MV-4-11 (cell line): Measurements from ENCODE around the gene GREB1.

Experiments used
- DNase-seq: peaks from one replicate; lab custom pipeline; 2025; lab: John Stamatoyannopoulos, UW

Gene GREB1

DNA sequence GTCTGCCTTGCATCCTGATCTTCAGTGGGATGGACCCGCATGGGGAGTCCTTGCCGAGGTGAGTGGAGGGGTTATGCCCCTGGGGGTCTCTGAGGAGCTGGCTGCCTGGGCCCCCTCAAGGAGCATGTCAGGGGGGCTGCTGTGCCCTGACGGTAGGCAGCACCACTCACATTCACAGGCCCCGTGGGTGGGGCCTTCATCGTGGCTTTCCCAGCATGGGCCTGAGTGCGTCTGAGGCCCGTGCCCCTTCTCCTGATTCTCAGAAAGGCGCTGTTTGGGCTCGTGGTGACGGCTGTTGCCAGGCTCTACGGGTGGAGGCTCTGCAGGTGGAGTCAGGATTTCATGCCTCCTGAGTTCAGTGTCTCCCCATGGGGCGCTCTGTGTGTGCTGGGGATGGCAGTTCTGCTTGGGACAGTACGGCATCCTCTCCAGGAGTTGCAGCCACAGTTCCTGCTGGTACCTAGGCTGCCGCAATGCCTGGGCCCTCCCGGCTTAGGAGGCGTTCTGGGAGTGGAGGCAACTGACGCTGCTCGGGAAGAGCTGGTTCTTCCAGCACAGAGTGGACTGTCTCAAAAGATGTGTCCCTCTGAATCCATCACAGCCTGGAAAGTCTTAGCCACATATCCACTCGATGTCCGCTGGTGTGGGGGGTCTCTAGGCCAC lies 78.8 kb downstream of the GREB1 start:
- no peak for DNase-seq

DNA sequence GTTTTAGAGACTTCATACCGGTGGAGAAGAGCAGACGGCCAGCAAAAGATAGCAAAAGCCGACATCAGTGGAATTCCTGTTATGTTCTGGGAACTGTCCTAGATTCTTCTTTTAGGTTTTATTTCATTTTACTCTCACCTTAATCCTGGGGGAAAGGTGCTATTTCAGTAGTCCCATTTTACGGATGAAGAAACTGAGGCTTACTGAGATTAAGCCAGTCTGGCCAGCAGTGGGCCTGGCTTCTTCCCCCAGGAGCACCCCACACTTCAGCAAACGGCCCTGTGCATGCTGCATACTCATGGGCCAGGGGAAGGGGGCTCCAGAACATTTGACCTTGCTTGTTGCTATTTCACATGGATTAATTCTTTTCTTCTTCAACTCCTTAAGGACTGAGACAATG lies 79.5 kb downstream of the GREB1 start:
- no peak for DNase-seq

DNA sequence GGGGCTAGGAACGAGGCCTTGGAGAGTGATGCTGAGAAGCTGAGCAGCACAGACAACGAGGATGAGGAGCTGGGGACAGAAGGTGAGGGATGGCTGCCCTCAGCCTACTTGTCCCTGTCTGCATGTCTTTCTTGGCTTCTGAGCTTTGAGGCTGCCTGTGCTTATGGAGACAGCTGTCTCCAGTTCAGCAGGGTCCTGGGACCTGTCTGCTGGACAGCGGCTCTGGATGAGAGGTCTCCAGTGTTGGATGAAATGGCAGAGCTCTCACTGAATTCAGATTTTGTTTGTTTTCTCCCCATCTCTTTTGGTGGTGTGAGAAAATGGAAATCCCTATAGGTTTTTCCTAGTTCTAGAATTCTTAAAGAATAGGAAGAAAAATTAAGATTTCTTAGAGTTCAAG lies 81.4 kb downstream of the GREB1 start:
- no peak for DNase-seq

DNA sequence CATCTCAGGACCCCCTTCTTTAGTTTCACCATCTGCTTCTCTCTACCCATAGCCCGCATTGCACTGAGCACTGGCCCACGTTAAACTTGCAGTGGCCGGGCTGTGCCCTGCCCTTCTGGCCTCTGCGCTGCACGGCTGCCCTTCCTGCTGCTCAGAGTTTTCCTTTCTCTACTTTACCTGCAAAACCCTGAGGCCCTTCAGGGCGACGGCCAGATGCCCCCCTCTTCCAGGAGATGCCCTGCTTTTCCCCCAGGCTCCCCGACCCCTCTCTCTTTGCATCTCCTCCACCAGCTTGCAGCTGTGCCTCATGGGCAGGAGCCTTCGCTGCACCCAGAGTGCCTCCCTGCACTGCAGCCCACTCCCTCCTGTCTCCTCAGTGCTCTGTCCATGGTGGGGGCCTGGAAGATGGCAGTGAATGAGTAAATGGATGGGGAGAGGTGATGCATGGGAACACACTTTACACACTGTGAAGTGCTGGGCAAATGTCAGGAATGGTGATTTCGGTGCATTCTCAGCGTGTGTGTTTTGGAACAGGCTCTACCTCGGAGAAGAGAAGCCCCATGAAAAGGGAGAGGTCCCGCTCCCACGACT lies 82.3 kb downstream of the GREB1 start:
- DNase-seq: no peak

DNA sequence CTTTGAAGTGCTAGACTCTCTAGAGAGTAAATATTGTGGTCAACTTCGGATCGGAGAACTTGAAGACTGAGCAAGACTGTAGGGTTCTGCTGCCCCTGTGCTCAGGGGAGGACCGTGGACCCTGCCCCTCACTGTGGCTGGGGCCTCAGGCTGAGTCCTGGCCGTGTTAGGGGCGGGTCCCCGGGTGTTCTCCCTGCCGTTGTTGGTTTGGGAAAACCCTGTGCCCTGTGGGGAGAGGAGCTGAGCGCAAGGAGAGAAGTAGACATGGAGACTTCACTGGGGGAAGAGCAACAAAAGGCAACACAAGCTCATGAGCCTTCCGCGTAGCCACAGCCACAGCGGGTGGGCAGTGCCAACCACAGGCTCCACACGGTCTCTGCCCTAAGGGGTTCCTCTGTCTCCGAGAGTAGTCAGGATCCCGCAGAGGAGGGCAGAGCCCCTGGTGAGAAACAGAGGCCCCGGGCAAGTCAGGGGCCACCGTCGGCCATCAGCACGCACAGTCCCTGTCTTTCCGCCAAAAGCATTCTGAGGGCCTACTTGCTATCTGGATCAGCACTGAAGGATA lies 83.1 kb downstream of the GREB1 start:
- no peak for DNase-seq

DNA sequence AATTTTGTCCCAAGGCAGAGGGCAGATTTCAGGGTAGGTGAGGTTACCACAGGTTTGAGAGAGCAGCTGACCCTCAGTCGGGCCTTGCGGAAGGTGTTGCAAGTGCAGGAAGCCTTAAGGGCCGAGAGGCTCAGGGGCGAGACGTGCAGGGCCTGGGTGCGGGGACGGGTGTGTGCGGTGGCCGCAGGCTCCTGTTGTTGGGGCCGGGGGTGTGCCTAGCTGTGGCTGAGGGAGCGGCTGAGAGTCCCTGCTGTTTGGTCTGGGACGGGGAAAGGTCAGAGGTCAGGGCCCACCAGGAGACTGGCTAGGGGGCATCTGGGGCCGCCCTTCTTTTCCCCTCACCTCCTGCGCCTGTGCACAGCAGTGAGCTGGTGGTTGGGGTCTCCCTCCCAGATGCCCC lies 83.7 kb downstream of the GREB1 start:
- no peak for DNase-seq

DNA sequence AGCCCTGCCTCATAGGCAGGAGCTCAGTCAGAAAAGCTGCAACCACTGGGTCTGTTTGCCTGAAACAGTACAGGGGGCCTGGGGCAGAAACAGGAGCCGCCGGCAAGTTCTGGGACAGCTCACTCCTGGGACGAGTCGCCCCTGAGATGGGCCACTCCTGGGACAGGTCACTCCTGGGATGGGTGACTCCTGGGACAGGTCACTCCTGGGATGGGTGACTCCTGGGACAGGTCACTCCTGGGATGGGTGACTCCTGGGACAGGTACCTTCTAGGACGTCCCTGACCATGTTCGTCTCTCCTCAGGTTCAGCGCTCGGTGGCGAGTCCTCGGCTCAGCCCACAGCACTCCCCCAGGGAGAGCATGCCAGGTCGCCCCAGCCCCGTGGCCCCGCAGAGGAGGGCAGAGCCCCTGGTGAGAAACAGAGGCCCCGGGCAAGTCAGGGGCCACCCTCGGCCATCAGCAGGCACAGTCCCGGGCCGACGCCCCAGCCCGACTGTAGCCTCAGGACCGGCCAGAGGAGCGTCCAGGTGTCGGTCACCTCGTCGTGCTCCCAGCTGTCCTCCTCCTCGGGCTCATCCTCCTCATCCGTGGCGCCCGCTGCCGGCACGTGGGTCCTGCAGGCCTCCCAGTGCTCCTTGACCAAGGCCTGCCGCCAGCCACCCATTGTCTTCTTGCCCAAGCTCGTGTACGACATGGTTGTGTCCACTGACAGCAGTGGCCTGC lies 84.3 kb downstream of the GREB1 start:
- no peak for DNase-seq

DNA sequence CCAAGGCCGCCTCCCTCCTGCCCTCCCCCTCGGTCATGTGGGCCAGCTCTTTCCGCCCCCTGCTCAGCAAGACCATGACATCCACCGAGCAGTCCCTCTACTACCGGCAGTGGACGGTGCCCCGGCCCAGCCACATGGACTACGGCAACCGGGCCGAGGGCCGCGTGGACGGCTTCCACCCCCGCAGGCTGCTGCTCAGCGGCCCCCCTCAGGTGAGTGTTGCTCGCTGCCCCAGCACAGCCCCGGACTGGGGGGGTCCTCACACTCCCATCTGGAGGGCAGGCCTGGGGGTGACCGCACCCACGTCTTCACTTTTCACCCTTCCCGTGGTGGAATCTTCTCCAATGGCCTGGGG lies 84.8 kb downstream of the GREB1 start:
- DNase-seq: no peak

DNA sequence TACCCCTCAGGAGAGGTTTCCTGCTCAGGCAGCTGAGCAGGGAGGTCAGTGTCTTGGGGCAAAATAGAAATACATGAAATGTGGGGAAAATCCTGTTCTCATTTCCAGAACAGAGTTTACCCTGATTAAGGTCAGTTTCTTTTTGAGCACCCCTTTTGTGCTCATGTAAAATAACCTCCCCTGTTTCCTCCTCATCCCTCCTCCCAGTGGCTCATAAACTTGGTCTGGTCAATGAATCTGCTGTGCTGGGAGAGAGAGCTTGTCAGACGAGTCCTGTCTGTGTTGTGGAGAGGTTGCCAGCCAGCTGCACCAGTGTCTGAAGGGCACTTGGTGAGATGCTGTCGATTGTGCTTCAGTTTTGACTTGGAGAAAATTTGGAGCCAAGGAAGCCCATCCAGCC lies 87.6 kb downstream of the GREB1 start:
- DNase-seq: no peak

DNA sequence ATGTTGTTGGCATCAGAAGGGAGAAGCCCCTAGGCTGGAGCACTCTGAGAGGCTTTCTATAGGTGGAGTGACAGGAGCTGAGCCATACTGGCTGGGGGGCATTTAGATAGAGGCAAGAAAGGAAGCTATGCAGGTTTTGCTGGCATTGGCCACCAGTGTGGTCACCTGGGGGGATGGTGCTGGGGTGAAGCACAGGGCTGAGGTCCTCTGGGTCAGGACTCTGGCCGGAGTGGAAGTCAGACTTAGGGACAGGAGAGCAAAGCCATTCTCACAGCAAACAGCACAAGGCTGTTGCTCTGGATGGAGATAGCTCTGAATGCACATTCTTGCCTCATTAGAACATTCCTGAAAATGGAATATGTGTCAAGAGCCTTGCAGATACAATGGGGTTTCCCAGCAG lies 88.8 kb downstream of the GREB1 start:
- no peak for DNase-seq

DNA sequence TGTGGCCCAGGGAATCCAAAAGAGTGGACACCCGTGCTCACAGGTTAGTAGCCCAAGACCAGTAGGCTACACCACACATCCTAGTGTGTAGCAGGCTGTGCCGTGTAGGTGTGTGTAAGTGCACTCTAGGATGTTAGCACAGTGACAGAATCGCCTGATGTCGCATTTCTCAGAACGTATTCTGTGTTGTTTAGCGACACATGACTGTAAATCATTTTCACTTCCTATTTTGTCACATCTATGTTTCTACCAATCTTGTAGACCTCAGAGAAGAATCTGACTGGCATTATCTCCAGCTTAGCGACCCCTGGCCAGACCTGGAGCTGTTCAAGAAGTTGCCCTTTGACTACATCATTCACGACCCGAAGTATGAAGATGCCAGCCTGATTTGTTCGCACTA lies 91.0 kb downstream of the GREB1 start:
- DNase-seq: peak; percentile 65

DNA sequence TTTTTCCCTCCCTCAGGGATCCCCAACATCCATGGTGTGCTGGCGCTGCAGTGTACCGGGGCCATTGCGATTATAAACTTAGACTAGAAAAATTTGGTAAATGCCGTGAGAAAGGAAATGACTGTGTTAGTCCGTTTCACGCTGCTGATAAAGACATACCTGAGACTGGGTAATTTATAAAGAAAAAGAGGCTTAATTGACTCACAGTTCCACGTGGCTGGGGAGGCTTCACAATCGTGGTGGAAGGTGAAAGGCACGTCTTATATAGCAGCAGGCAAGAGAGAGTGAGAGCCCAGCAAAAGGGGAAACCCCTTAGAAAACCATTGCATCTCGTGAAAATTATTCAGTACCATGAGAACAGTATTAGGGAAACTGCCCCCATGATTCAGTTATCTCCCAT lies 91.8 kb downstream of the GREB1 start:
- DNase-seq: no peak

DNA sequence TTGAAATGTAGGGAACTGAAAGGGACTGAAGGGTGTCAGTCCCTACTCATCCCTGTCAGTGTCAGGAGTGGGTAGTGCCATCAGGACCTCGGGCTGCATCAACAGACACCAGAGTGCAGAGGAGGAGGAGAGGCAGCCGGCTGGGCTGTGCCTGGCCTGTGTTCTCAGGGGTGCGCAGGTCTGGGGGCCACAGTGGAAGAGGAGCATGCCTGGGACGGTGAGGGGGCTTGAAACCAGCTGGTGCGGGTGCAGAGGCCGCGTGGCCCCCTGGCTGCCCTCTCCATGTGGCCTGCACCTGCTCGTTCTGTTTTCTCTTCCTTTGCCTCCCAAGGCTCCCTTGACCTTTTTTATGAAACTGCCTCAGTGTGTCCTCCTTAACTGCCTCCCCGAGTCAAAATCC lies 94.8 kb downstream of the GREB1 start:
- DNase-seq: no peak

DNA sequence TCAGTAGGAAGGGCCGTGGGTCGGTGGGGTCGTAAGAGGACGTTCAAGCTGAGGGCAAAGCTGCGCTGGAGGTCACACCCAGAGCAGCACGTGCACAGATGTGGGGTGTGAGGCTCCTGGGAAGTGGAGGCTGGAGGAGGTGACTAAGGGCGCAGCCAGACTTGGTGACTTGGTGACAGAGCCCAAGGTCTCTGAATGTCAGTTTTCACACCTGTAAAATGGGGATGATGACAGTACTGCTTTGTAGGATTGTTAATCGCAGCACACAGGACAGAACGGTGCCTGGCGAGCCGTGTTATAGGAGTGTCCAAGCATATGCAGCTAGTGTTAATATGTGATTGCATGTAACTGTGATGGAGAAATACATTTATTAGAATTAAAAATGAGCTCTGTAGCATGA lies 95.4 kb downstream of the GREB1 start:
- DNase-seq: no peak

DNA sequence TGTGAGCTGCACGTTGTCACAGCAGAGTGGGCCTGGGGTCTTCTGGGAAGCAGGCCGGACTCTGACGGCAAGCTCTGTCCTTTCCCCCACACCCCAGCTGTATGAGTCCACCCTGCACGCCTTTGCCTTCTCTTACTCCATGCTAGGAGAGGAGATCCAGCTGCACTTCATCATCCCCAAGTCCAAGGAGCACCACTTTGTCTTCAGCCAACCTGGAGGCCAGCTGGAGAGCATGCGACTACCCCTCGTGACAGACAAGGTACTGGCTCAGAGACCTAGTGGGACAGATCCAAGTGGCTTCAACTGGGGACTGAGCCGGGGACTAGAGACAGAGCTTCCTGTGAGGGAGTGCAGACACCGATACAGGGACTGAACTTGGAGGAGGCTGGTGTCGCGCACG lies 96.0 kb downstream of the GREB1 start:
- no peak for DNase-seq

DNA sequence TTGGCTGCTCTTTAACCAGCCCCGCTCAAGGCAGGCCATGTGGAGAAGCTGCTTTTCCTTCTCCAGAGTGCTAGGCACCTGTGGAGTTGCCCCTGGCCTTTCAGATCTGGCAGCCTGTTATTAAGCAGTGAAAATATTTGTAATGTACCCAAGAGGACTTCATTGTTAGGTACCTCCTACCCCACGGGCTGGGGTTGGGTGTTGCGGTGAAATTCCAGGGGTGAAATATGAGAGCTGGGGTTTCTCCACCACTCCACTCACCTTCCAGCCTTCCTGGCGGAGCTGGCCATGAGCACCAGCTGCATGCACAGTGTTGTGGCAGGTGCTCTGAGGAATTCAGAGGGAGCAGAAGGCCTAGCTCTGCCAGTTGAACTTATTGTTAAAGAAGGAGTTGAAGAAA lies 97.0 kb downstream of the GREB1 start:
- DNase-seq: no peak

DNA sequence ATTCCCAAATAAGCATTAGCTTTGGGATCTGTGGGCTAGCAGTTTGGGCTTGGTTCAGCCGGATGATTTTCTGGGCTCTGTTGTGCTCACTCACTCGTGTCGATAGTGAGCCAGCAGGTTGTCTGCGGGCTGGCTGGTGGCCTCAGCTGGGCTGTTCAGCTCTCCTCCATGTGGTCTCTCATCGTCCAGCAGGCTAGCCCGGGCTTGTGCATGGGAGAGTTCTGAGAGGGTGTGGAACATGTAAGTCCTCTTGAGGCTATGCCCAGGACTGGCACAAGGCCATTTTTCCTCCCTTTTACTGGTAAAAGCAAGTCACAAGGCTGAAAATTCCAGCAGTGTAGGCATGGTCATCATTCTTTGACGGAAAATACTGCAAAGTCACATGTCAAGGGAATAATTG lies 97.6 kb downstream of the GREB1 start:
- DNase-seq: no peak

DNA sequence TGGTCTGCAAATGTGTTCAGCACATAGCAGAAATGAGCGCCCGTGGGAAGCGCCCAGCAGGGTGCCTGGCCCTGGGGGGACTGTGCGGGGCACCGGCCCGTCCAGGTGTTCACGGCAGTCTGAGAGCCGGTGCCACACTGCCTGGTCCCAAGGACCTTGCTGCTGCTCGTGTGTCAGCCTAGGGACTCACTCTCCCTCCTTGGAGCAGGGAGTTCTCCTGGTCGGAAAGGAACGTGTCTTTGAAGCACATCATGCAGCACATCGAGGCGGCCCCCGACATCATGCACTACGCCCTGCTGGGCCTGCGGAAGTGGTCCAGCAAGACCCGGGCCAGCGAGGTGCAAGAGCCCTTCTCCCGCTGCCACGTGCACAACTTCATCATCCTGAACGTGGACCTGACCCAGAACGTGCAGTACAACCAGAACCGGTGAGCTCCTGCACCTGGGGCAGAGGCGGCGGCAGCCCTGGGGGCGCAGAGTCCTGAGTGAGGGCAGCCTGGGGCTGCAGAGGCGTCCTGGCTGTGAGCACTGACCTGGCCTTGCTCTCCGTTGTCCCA lies 100.2 kb downstream of the GREB1 start:
- no peak for DNase-seq

DNA sequence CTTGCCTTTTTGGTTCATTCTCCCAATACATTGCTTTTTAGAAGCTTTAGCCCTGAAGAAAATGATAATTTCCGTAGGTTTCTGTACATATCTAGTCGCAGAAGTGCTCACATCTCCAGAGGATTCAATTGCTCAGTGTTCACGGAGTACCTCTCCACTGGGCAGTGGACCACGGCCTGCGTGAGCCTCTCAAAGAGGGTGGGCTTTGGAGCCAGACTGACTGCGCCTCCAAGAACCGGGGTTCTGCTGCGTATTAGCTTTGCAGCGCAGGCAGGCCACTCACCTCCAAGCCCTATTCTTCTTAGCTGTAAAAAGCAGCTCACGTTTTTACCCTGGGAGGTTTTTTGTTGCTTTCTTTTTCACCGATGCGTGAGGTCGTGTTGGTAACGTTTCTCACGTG lies 100.7 kb downstream of the GREB1 start:
- DNase-seq: no peak

DNA sequence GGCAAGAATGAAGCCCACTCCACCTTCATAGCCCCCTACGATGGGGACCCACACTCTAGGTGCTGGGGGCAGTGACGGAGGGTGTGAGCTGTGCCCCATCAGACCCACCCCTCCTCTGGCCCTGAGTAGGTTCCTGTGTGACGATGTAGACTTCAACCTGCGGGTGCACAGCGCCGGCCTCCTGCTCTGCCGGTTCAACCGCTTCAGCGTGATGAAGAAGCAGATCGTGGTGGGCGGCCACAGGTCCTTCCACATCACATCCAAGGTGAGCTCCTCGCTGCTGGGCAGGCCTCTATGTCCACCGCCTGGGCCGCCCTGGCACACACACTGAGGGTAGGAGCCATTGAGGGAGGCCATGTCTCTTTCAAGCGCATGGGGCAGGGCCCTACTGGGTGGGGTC lies 101.3 kb downstream of the GREB1 start:
- DNase-seq: no peak

DNA sequence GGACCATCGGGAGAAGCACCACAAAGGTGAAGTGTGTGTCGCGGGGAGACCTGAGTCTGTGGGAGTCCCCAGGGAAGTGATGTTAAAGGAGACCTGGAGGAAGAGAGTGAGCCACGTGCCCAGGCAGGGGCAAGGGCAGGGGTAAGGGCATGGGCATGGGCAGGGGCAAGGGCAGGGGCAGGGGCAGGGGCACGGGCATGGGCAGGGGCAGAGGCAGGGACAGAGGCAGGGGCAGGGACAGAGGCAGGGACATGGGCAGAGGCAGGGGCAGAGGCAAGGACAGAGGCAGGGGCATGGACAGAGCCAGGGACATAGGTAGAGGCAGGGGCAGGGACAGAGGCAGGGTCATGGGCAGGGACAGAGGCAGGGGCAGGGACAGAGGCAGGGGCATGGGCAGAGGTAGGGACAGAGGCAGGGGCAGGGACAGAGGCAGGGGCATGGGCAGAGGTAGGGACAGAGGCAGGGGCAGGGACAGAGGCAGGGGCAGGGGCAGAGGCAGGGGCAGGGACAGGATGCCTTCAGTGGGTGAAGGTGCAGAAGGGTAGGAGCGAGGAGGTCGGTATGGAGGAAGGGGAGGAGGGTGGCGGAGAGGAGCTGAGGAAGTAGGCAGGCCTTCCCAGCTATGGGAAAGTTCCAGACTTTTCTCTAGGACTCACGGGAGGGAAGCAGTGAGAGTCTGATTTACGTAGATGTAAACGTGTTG lies 102.9 kb downstream of the GREB1 start:
- DNase-seq: no peak

DNA sequence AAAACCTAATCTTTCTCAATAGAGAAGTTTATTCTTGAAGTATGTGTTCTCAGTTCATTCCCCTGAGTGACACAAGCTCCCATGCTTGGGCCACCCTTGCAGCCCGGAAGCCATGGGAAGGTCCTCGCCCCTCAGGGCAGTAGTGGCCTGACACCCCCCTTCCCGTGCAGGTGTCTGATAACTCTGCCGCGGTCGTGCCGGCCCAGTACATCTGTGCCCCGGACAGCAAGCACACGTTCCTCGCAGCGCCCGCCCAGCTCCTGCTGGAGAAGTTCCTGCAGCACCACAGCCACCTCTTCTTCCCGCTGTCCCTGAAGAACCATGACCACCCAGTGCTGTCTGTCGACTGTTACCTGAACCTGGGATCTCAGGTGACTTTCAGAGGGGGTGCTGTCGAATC lies 103.7 kb downstream of the GREB1 start:
- DNase-seq: no peak

DNA sequence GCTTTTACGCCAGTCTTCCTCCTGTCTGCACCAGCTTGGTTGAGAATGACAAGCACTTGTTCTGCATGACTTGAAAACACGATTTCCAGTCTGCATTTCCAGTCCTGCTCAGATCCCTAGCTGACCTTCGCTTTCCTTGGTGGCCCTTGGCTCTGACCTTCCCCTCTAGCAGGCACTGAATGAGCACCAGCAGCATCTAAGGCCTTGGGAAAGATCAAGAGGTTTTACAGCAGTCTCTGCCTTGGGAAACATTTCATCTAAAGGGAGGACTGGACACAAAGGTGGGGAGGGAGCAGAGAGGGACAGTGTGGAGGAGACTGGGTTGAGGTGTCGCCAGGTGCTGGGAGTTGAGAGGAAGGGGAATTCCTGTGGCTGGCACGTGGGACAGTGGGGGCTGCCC lies 105.7 kb downstream of the GREB1 start:
- no peak for DNase-seq
